K562 (cell line): Measurements from ENCODE around the gene SLFN12. TPM values are rescaled to one million over a fixed set of nuclear protein-coding genes. Genes with fewer than 3 reads are reported as not detected.

Source experiments
- ATAC-seq: fragments of 200-7000 bp; cut with Tn5 transposase; 3 replicates; pipeline ENCODE4 v1.9.1; 2020; ENCODE audit warnings: moderate library complexity
- BruUV-seq: library from RNA; stranded (reverse); fragments of 400-500 nt; replicated peaks from 2 replicates; lab custom pipeline; 2021; lab: Mats Ljungman, UMichigan
- CTCF ChIA-PET: fragments of 300-600 bp; formaldehyde crosslinking; extraction: SDS; loops from one replicate; lab custom pipeline; 2021; ENCODE audit warnings: low intra/inter-chr PET ratio; lab: Yijun Ruan, JAX
- POLR2A ChIA-PET: fragments of 300-600, 350-650 bp; sonication (Branson Sonifier 250); formaldehyde crosslinking; extraction: SDS; loops from one replicate; lab custom pipeline; 2021; ENCODE audit warnings: antibody characterized with exemption, inconsistent platforms; lab: Yijun Ruan, JAX
- DNase-seq, 4 experiments: peaks; one replicate each; pipeline versions ENCODE4 v3.0.0 to v3.0.0-alpha.2; 2011 to 2018; ENCODE audit warnings: low spot score in 3 of 4, mixed read lengths in 3 of 4; ENCODE audit errors: extremely low read depth in 1 of 4
- FAIRE-seq: peaks from 2 replicates; lab custom pipeline; 2011; peaks lifted over from hg19 to GRCh38; lab: Jason Lieb, UNC
- H2AFZ ChIP-seq: 2 replicates; pipeline ENCODE4 v1.6.0; 2011; ENCODE audit warnings: low read depth, low read length, control low read depth, inconsistent platforms
- H3K27ac ChIP-seq: fragments of 200-600 bp; 3 replicates; pipeline ENCODE4 v1.8.0; 2011; ENCODE audit warnings: low read depth, mild to moderate bottlenecking, control low read depth, inconsistent platforms, low read length, moderate library complexity, mixed read lengths; ENCODE audit errors: extremely low read depth
- H3K27me3 ChIP-seq, 2 experiments: fragments of 300-600 bp in 1 of 2; 2 replicates in 1 of 2; 3 replicates in 1 of 2; pipeline versions ENCODE4 v1.6.0 to v1.8.0; 2011; ENCODE audit warnings: inconsistent platforms in 2 of 2, low read length in 2 of 2, mild to moderate bottlenecking in 1 of 2, mixed read lengths in 1 of 2, moderate library complexity in 1 of 2; ENCODE audit not compliant: control insufficient read depth in 2 of 2, insufficient read depth in 2 of 2
- H3K36me3 ChIP-seq: fragments of 300-600 bp; 3 replicates; pipeline ENCODE4 v1.8.0; 2011; ENCODE audit warnings: mild to moderate bottlenecking, low read length, inconsistent platforms; ENCODE audit not compliant: control insufficient read depth, insufficient read depth
- H3K4me1 ChIP-seq, 2 experiments: fragments of 200-600 bp in 1 of 2; replicated peaks in 1 of 2; 2 replicates in 1 of 2; 3 replicates in 1 of 2; pipeline versions ENCODE4 v1.5.1 to v1.8.0; 2011; ENCODE audit warnings: inconsistent platforms in 2 of 2, low read length in 2 of 2, mild to moderate bottlenecking in 1 of 2, mixed read lengths in 1 of 2, moderate library complexity in 1 of 2; ENCODE audit not compliant: control insufficient read depth in 2 of 2, insufficient read depth in 2 of 2
- H3K4me2 ChIP-seq: 2 replicates; pipeline ENCODE4 v1.6.1; 2011; ENCODE audit warnings: low read length, control low read depth, inconsistent platforms, mixed read lengths; ENCODE audit not compliant: insufficient read depth
- H3K4me3 ChIP-seq: fragments of 200-600 bp; sonication (generic), shearing (Covaris generic); 2 replicates; pipeline ENCODE4 v1.5.1; 2016; ENCODE audit warnings: control low read depth, inconsistent platforms
- H3K79me2 ChIP-seq: fragments of 200-600 bp; 3 replicates; pipeline ENCODE4 v1.8.0; 2011; ENCODE audit warnings: low read length, inconsistent platforms; ENCODE audit not compliant: control insufficient read depth, insufficient read depth
- H3K9ac ChIP-seq, 2 experiments: 2 replicates each; pipeline versions ENCODE4 v1.6.0 to v1.6.1; 2011; ENCODE audit warnings: low read depth in 2 of 2, low read length in 2 of 2, control low read depth in 1 of 2, inconsistent platforms in 1 of 2, mild to moderate bottlenecking in 1 of 2, mixed read lengths in 1 of 2; ENCODE audit not compliant: insufficient read depth in 1 of 2
- H3K9me1 ChIP-seq: one replicate; pipeline ENCODE4 v1.6.0; 2011; ENCODE audit warnings: inconsistent platforms, mild to moderate bottlenecking, low read length, moderate library complexity; ENCODE audit not compliant: control insufficient read depth, insufficient read depth
- H3K9me3 ChIP-seq: replicated peaks from 2 replicates; pipeline ENCODE4 v1.5.1; 2011; ENCODE audit warnings: low read depth, low read length, inconsistent platforms; ENCODE audit not compliant: control insufficient read depth, insufficient read depth
- H4K20me1 ChIP-seq: replicated peaks from 2 replicates; pipeline ENCODE4 v1.6.1; 2011; ENCODE audit warnings: low read length, inconsistent platforms, mixed read lengths; ENCODE audit not compliant: control insufficient read depth, insufficient read depth
- C11orf30 ChIP-seq: fragments of 450-650 bp; IDR thresholded peaks from 2 replicates; pipeline ENCODE4 v1.6.1; 2016; ENCODE audit warnings: low read depth, mild to moderate bottlenecking
- DPF2 ChIP-seq: fragments of 450-650 bp; IDR thresholded peaks from 2 replicates; pipeline ENCODE4 v1.6.1; 2016
- HOMEZ ChIP-seq: fragments of 250-450 bp; sonication (Bioruptor Pico); IDR thresholded peaks from 2 replicates; pipeline ENCODE4 v1.4.0; 2020; ENCODE audit warnings: mild to moderate bottlenecking, moderate library complexity
- HSF4 ChIP-seq: fragments of 250-450 bp; sonication (Bioruptor Pico); IDR thresholded peaks from 2 replicates; pipeline ENCODE4 v2.1.2; 2022; ENCODE audit warnings: mild to moderate bottlenecking, moderate library complexity, borderline replicate concordance
- MAFF ChIP-seq: IDR thresholded peaks from 2 replicates; pipeline ENCODE4 v1.6.1; 2012; ENCODE audit warnings: low read length, improper control_type of control experiment
- MAFG ChIP-seq: fragments of 450-650 bp; conservative IDR thresholded peaks from 2 replicates; pipeline ENCODE4 v1.6.1; 2016; ENCODE audit warnings: missing genetic modification characterization, missing compliant biosample characterization
- THRAP3 ChIP-seq: fragments of 450-650 bp; IDR thresholded peaks from 2 replicates; pipeline ENCODE4 v1.6.1; 2016; ENCODE audit warnings: mild to moderate bottlenecking, inconsistent platforms, borderline replicate concordance
- ZNF316 ChIP-seq: fragments of 450-650 bp; IDR thresholded peaks from 2 replicates; pipeline ENCODE4 v1.6.1; 2016
- ZNF583 ChIP-seq: fragments of 250-450 bp; sonication (Bioruptor Pico); IDR thresholded peaks from 2 replicates; pipeline ENCODE4 v1.4.0; 2020
- WGBS: fragments of 100-300 bp; shearing (Covaris generic); methylation state at CpG from one replicate; pipeline ENCODE4 v1.1.6; 2016; ENCODE audit warnings: low coverage, mixed read lengths; ENCODE audit not compliant: insufficient coverage; ENCODE audit errors: missing lambda C conversion rate; 5-methylcytosine and 5-hydroxymethylcytosine counted together
- in situ Hi-C: fragments of 300-500 bp; cut with MboI; formaldehyde crosslinking; loops from 4 replicates; pipeline ENCODE4 v1.15.0; 2018; ENCODE audit warnings: inconsistent platforms, mixed read lengths
- intact Hi-C: fragments of 100-400 bp; cut with micrococcal nuclease; formaldehyde crosslinking; loops from 2 replicates; pipeline ENCODE4 v1.14.2; 2022
- polyA plus RNA-seq, 8 experiments: library from polyadenylated mRNA; depleted of rRNA in 4 of 8; stranded (reverse) in 5 of 8; unstranded in 3 of 8; fragments of >200 nt; fragmentation: Nextera tagmentation in 2 of 8; fragmentation: Illumina TruSeq in 1 of 8; extraction: Ambion mirVana in 2 of 8; extraction: Trizol in 1 of 8; gene quantifications; 2 replicates each; pipeline versions ENCODE4 v1.2.1 to v1.2.3, GENCODE V29; 2011 to 2014; ENCODE audit warnings: inconsistent platforms in 1 of 8, missing spikeins in 1 of 8
- total RNA-seq, 7 experiments: library from RNA; depleted of rRNA in 6 of 7; stranded (reverse); fragments of >200 nt in 6 of 7; fragmentation: Illumina TruSeq in 2 of 7; extraction: Trizol in 2 of 7; gene quantifications; 2 replicates each; pipeline versions ENCODE4 v1.2.1 to v1.2.3, GENCODE V29; 2011 to 2021; ENCODE audit warnings: low replicate concordance in 1 of 7

SLFN12 gene
- total and polyA plus RNA-seq, 9 of the 15 experiments (the other 6 are each of a cell fraction or from before 2014, with no cell fraction given) = 0.01 to 0.09 (median 0.07) TPM; not detected in 6

GRCh38 chr17:35377068-35377467, 55.2 kb downstream of the SLFN12 start (continued):
- TF ChIP-seq HSF4 (CRISPR knock-in tag) (no peak), ZNF583 (CRISPR knock-in tag) (no peak)

GRCh38 chr17:35376245-35376644, 56.1 kb downstream of the SLFN12 start:
- Histone ChIP-seq H3K4me3 (no peak overlapping the region), H3K4me1 (peaks cover 0 to 8% of the 10 kb centered on the region in 2 experiments; a peak in 2 of 5 replicates), H2AFZ (no peak overlapping the region), H3K4me2 (no peak overlapping the region), H3K9me1 (no peaks in the 10 kb centered on the region), H3K27ac (no peak overlapping the region), H3K27me3 (peaks cover 13 to 16% of the 10 kb centered on the region in 2 experiments; a peak in 3 of 5 replicates), H3K9ac (no peak overlapping the region), H3K9me3 (no peaks in the 10 kb centered on the region), H3K79me2 (no peaks in the 10 kb centered on the region), H3K36me3 (no peaks in the 10 kb centered on the region), H4K20me1 (no peaks in the 10 kb centered on the region)
- intact Hi-C loops (no loop called here), in situ Hi-C loops (no loop called here)
- CTCF ChIA-PET = no interaction called here
- POLR2A ChIA-PET = interaction anchor here (0.6 kb wide), 1 partner anchor 13 kb away, joined by 3 read pairs; no protein-coding TSS in a partner anchor
- DNase-seq (no peak), FAIRE-seq (no peak), ATAC-seq (no peak)
- TF ChIP-seq DPF2 = no peak
- TF ChIP-seq C11orf30 = peak; percentile 34; the same call in 1 of the 2 replicates
- 0 out of 2 replicates have a peak, but pooled peaks have one; percentile 29 for TF ChIP-seq MAFG (tag)
- TF ChIP-seq THRAP3 = no peak
- TF ChIP-seq HOMEZ (CRISPR knock-in tag) = no peak
- peak; percentile 78 for TF ChIP-seq ZNF316
- TF ChIP-seq MAFF = peak; percentile 21; the same call in 1 of the 2 replicates
- BruUV-seq = no TSS peak
- WGBS = 0% methylated on average over 1 of the region's 1 CpG
